SK-N-MC (cell line): Measurements from ENCODE around the gene MYBBP1A.

Experiments used
- DNase-seq: peaks from one replicate; pipeline ENCODE4 v3.0.0-alpha.2; 2011; ENCODE audit warnings: low read depth, low spot score
- H3K27ac ChIP-seq: fragments of 200-600 bp; sonication (generic); 2 replicates; pipeline ENCODE4 v1.5.1; 2016; ENCODE audit warnings: mixed run types
- H3K36me3 ChIP-seq: fragments of 200-600 bp; sonication (generic); 2 replicates; pipeline ENCODE4 v1.6.1; 2017; ENCODE audit warnings: antibody characterized with exemption, low read length, mixed read lengths; ENCODE audit not compliant: insufficient read depth
- H3K4me3 ChIP-seq: fragments of 200-600 bp; sonication (generic); 2 replicates; pipeline ENCODE4 v1.5.1; 2016
- H3K9ac ChIP-seq: fragments of 200-600 bp; sonication (generic); 2 replicates; pipeline ENCODE4 v1.8.0; 2017; ENCODE audit warnings: mixed run types, mixed read lengths; ENCODE audit not compliant: insufficient read length
- H3K9me3 ChIP-seq: fragments of 200-600 bp; sonication (generic); 2 replicates; pipeline ENCODE4 v1.6.1; 2017; ENCODE audit warnings: low read depth, mild to moderate bottlenecking, antibody characterized with exemption, low read length, moderate library complexity, mixed read lengths
- EZH2 ChIP-seq: fragments of 200-600 bp; sonication (generic); IDR thresholded peaks from one replicate; pipeline ENCODE4 v1.6.1; 2017; ENCODE audit warnings: antibody characterized with exemption
- FOXP2 ChIP-seq: optimal IDR thresholded peaks from 2 replicates; pipeline ENCODE3; 2011; ENCODE audit warnings: mild to moderate bottlenecking, moderate library complexity; ENCODE audit not compliant: insufficient read depth; ENCODE audit errors: extremely low read length, control extremely low read depth
- POLR2AphosphoS5 ChIP-seq: IDR thresholded peaks from 2 replicates; pipeline ENCODE4 v1.6.1; 2012; ENCODE audit warnings: mild to moderate bottlenecking, low read depth, low read length, borderline replicate concordance

The MYBBP1A gene

DNA sequence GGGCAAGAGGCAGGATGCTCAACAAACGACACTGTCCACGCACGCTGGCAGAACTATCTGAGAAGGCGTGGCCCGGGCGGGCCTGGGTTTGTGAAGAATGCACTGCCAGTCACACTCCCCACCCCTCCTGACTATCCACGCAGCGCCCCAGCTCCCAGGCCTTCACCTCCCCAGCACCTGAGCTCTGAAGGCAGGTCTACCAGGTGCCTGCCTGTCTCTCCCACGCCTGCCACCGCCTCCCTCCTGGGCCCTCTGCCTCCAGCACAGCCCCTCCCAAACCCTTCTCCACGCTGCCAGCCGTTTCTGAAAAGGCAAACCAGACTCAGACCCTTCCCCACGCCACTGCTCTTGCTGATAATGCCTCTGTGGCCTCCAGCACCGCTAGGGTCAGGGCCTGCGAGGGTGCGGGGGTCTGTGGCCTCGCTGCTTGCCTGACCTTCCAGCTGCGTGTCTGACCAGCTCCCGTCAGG, 11.6 kb downstream of the MYBBP1A start:
- Histone ChIP-seq H3K9me3 (no peaks in the 10 kb centered on the region), H3K36me3 (peaks cover 80% of the 10 kb centered on the region; the same call in 1 of the 2 replicates), H3K4me3 (no peak overlapping the region), H3K27ac (no peak overlapping the region), H3K9ac (no peak overlapping the region)
- TF ChIP-seq FOXP2: no peak
- TF ChIP-seq POLR2AphosphoS5: no peak
- no peak for TF ChIP-seq EZH2
- DNase-seq: no peak

DNA sequence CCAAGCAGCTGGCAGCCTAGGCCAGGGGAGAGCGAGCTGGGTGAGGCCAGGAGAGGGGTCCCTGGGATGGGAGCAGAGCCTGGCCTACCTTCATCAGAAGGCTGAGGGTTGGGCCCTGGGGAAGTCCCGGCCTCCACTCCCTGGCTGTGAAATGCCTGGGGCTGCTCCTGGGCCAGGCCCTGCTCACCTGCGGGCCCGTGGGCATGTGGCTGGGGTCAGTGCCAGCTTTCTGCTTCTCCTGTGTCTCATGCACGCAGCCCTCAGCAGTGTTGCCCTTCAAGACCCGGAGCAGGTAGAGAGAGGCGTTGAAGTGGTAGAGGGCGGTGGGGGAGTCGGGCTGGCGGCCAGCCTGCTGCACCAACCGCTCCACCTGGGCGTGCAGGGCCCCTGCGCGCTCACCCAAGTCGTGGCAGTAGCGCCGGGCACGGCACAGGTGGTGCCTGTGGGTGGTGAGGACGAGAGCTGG, 12.4 kb downstream of the MYBBP1A start:
- H3K9ac ChIP-seq: no peak overlapping the region
- no peak for DNase-seq
- H3K27ac ChIP-seq: no peak overlapping the region
- H3K4me3 ChIP-seq: no peak overlapping the region
- no peaks in the 10 kb centered on the region for H3K9me3 ChIP-seq
- TF ChIP-seq FOXP2 (no peak), EZH2 (no peak), POLR2AphosphoS5 (no peak)
- peaks cover 75% of the 10 kb centered on the region; the same call in 1 of the 2 replicates for H3K36me3 ChIP-seq

DNA sequence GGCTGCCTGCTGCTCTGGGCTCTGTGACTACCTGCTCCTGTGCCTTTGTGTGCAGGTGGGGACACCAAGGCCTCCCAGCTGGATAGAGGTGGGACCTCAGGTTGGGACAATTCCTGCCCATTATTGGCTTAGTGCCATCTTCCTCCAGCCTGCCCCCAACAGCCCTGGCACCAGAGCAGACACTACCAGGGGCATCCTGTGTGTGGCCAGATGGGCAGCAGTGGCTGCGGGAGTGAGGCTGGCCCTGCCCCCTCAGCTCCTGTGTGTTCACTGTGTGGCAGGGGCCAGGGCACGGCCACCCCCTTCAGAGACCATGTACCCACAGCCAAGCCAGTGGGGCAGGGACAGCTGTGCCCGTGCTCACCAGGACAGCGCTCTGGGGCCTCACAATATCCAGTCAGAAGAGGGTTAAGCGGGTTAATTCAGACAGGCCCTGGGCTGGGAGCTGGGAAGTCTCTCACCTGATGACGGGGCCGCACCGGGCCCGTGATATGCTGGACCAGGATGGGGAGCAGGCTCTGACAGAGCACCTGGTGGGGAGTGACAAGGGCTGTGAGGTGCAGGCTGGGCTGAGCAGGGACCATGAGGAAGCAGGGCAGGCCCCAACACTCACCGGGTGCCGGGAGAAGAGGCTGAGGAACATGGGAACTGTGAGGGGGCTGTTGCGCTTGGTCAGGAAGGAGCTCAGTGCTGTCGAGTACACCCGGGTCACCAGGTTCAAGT, 13.0 kb downstream of the MYBBP1A start:
- TF ChIP-seq POLR2AphosphoS5 (no peak), FOXP2 (no peak), EZH2 (no peak)
- Histone ChIP-seq H3K4me3 (no peak overlapping the region), H3K9me3 (no peaks in the 10 kb centered on the region), H3K27ac (no peak overlapping the region), H3K9ac (no peak overlapping the region), H3K36me3 (peaks cover 70% of the 10 kb centered on the region; the same call in 1 of the 2 replicates)
- no peak for DNase-seq

DNA sequence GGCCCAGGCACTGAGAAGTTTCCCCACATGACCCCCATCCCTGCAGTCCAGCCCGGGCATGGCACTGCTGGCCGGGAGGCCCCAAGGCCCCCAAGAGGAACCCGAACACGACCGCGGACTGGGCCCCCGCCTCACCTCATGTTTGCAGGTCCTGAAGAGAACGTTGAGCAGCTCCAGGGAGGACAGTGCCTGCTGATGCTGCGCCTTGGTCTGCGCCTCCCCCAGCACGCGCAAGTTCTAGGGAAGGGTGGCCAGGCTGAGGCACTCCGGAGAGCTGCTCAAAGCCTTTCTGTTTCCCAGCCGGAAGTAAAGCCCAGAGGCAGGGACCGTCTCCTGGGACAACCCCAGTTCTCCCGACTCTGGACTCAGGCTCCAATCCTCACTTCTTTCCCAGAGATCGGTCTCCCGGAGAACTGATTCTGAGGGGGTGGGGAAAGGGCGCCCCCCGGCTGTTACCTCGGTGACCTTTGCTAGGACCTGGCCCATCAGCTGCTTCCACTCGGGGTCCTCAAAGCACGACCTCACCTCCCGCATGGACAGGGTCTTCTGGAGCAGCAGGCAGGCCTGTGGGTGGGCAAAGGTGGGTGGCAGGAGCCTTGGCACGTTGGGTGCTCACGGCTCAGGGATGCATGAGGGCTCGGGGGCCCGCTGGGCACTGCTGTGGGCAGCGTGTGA, 13.7 kb downstream of the MYBBP1A start:
- DNase-seq: no peak
- Histone ChIP-seq H3K27ac (no peak overlapping the region), H3K36me3 (peaks cover 63% of the 10 kb centered on the region; the same call in 1 of the 2 replicates), H3K9ac (no peak overlapping the region), H3K4me3 (no peak overlapping the region), H3K9me3 (no peaks in the 10 kb centered on the region)
- TF ChIP-seq FOXP2 (no peak), EZH2 (no peak), POLR2AphosphoS5 (no peak)

DNA sequence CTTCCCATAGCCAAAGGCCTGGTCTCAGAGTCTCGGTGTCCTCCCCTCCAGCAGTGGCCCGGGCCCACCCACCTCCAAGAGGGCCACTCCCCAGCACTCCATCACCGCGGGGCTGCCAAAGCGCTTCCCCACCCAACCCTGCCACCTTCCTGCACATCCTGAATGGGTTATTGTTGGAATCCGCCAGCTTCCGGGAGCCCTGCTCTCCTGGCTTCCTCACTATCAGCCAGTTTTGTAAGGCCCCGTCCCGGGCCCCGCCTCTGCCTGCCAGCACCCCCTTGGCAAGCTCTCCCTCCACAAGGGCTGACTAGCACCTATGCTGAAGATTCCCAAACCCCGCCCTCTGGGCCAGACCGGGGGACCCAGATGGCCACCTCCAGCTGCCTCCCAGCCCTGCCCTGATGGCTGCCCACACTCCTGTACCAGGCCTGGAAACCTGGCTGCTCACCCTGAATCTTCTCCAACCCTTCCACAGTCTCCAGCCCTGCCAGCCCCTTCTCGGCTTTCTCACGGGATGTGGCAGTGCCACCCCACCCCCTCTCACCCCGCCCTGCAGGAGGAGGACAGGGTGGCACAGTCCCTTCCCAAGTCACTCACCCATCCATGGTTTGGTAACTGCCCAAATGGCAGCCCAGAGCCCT, 14.4 kb downstream of the MYBBP1A start:
- Histone ChIP-seq H3K9ac (no peak overlapping the region), H3K27ac (no peak overlapping the region), H3K9me3 (no peaks in the 10 kb centered on the region), H3K4me3 (no peak overlapping the region), H3K36me3 (peaks cover 59% of the 10 kb centered on the region; the same call in 1 of the 2 replicates)
- DNase-seq: no peak
- no peak for TF ChIP-seq FOXP2
- TF ChIP-seq POLR2AphosphoS5: no peak

DNA sequence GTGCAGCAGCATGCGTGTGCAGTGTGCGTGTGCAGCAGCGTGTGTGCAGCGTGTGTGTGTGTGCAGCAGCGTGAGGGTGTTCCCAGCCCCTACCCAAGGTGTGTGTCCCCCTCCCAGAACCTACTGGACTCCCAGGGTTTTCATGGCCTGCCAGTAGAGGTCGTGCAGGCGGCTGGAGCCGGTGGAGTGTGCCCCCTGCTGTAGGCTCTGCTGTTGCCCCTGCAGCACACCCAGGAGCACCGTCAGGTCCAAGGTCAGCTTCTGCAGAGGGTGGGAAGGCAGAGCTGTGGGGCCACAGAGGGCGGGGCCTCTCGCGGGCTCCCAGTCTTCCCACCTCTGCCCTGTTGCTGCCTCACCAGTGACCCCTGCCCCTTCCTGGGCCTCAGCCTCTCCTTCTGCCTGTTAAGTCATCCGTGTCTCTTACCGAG, 14.9 kb downstream of the MYBBP1A start:
- Histone ChIP-seq H3K4me3 (no peak overlapping the region), H3K9me3 (no peaks in the 10 kb centered on the region), H3K9ac (no peak overlapping the region), H3K27ac (no peak overlapping the region), H3K36me3 (peaks cover 53% of the 10 kb centered on the region; the same call in 1 of the 2 replicates)
- no peak for DNase-seq
- TF ChIP-seq POLR2AphosphoS5 (no peak), EZH2 (no peak), FOXP2 (no peak)

DNA sequence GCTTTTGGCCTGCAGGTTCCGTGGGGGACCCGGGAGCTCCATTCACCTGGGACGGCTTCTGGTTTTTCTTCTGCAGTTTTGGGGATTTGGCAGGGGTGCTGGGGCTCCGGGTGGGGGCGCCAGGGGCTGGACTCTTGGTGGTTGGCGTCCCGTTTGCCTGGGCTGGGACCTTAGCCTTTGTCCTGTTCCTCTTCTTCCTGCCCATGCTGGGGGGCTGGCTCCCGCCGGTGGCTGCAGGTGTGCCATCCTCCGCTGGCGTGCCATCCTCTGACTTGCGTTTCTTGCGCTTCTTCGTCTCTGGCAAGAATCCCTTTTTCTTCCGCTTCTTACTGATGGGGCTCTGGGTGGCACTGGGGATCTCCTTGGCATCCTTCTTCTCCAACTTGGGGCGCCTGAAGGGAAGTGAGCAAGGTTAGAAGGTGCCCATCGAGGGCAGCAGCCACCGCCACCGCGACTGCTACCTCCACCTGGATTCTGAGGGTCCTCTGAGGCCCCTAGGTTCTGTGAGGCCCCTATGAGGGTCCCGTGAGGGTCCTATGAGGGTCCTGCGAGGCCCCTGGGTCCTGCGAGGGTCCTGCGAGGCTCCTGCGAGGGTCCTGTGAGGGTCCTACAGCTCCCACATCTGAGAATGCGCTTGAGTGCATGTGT, 15.5 kb downstream of the MYBBP1A start:
- Histone ChIP-seq H3K9me3 (no peaks in the 10 kb centered on the region), H3K9ac (no peak overlapping the region), H3K27ac (no peak overlapping the region), H3K36me3 (peaks cover 51% of the 10 kb centered on the region; the same call in 1 of the 2 replicates), H3K4me3 (no peak overlapping the region)
- DNase-seq: no peak
- TF ChIP-seq EZH2: no peak
- no peak for TF ChIP-seq POLR2AphosphoS5
- TF ChIP-seq FOXP2: no peak

DNA sequence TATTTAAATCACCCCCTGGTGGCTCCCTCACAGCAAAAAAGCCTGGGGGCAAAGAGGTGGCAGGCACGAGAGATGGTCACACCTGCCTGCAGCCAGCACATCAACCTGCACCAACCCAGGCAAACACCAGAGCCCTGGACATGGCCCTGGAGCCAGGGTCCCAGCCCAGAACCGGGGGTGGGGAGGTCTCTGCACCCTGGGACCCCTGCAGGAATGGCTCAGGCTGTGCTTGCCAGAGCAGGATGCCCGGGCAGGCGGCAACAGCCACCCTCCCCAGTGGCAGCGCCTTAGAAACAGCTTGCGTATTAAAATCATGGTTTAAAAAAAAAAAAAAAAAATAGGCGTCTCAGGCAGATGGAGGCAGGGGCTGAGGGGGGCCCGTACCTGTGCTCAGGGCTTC, 16.2 kb downstream of the MYBBP1A start:
- TF ChIP-seq EZH2 (no peak), POLR2AphosphoS5 (no peak), FOXP2 (no peak)
- Histone ChIP-seq H3K9me3 (no peaks in the 10 kb centered on the region), H3K4me3 (no peak overlapping the region), H3K27ac (no peak overlapping the region), H3K9ac (no peak overlapping the region), H3K36me3 (peaks cover 49% of the 10 kb centered on the region; the same call in 1 of the 2 replicates)
- no peak for DNase-seq
